Measurements from ENCODE around the gene KCNN2. TPM values are rescaled to one million over a fixed set of nuclear protein-coding genes. Genes with fewer than 3 reads are reported as not detected.

Gene KCNN2
- polyA plus RNA-seq, 1 donor from 2014 or later: 1.0 TPM

- H3K4me3 ChIP-seq (ENCODE audit: low read length): no peak overlapping the region
- no peaks in the 10 kb centered on the region for H4K20me1 ChIP-seq (ENCODE audit: insufficient read depth)
- H3K27me3 ChIP-seq (ENCODE audit: insufficient read depth, low read depth, low read length): no peaks in the 10 kb centered on the region
- no peak overlapping the region for H2AFZ ChIP-seq (ENCODE audit: low read depth, low read length)
- no peaks in the 10 kb centered on the region for H3F3A ChIP-seq (ENCODE audit: insufficient read depth, low read length, poor library complexity, severe bottlenecking)
- no peaks in the 10 kb centered on the region for H3K9me2 ChIP-seq (ENCODE audit: insufficient read depth, low read length)
- no peak overlapping the region for H3K27ac ChIP-seq (ENCODE audit: low read length)
- no peaks in the 10 kb centered on the region for H3K36me3 ChIP-seq (ENCODE audit: insufficient read depth, low read length)
- no peak overlapping the region for H3K9ac ChIP-seq (ENCODE audit: low read length)
- H3K79me2 ChIP-seq (replicated peaks; ENCODE audit: insufficient read depth, low read length): no peaks in the 10 kb centered on the region
- no peaks in the 10 kb centered on the region for H3K9me3 ChIP-seq (ENCODE audit: low read length)
- TF ChIP-seq POLR2AphosphoS5 (IDR thresholded peaks at IDR 0.05) (no peak), SMC3 (conservative IDR thresholded peaks at IDR 0.05; ENCODE audit: poor library complexity) (no peak), MXI1 (conservative IDR thresholded peaks at IDR 0.05; ENCODE audit: poor library complexity, severe bottlenecking) (no peak)
- no peak overlapping the region for H3K4me2 ChIP-seq (ENCODE audit: low read length)
Measured at GRCh38 chr5:114346181-114346580, 15.7 kb upstream of the KCNN2 start.

- Histone ChIP-seq H3K9me3 (ENCODE audit: low read length) (no peaks in the 10 kb centered on the region), H3K27ac (ENCODE audit: low read length) (no peak overlapping the region), H3K4me2 (ENCODE audit: low read length) (no peak overlapping the region), H2AFZ (ENCODE audit: low read depth, low read length) (no peak overlapping the region), H3K9me2 (ENCODE audit: insufficient read depth, low read length) (no peaks in the 10 kb centered on the region), H3K4me3 (ENCODE audit: low read length) (no peak overlapping the region), H3K27me3 (ENCODE audit: insufficient read depth, low read depth, low read length) (peaks cover 14% of the 10 kb centered on the region), H4K20me1 (ENCODE audit: insufficient read depth) (no peaks in the 10 kb centered on the region), H3F3A (ENCODE audit: insufficient read depth, low read length, poor library complexity, severe bottlenecking) (no peaks in the 10 kb centered on the region), H3K36me3 (ENCODE audit: insufficient read depth, low read length) (no peaks in the 10 kb centered on the region), H3K79me2 (replicated peaks; ENCODE audit: insufficient read depth, low read length) (no peaks in the 10 kb centered on the region), H3K9ac (ENCODE audit: low read length) (no peak overlapping the region)
- TF ChIP-seq SMC3 (conservative IDR thresholded peaks at IDR 0.05; ENCODE audit: poor library complexity) (no peak), EP300 (conservative IDR thresholded peaks at IDR 0.05; ENCODE audit: poor library complexity, severe bottlenecking) (no peak), EZH2 (IDR thresholded peaks at IDR 0.05; ENCODE audit: borderline replicate concordance, insufficient read depth, low read length, poor library complexity, severe bottlenecking) (no peak), RAD21 (conservative IDR thresholded peaks at IDR 0.05) (no peak), REST (IDR thresholded peaks at IDR 0.05; ENCODE audit: borderline replicate concordance) (no peak), MXI1 (conservative IDR thresholded peaks at IDR 0.05; ENCODE audit: poor library complexity, severe bottlenecking) (no peak), CTCF (IDR thresholded peaks at IDR 0.05; ENCODE audit: poor library complexity, severe bottlenecking) (no peak), POLR2AphosphoS5 (IDR thresholded peaks at IDR 0.05) (no peak), TAF1 (IDR thresholded peaks at IDR 0.05; ENCODE audit: low read depth) (no peak)
Measured at GRCh38 chr5:114355086-114355830, 6.6 kb upstream of the KCNN2 start.
